Endothelial cell of hepatic sinusoid (primary cell): ENCODE data around the gene PDE6B.

ENCODE experiments used
- in situ Hi-C: cut with HindIII; loops from 2 replicates; pipeline ENCODE4 v1.10.0; 2017; ENCODE audit warnings: low sequenced_read_pairs

Gene PDE6B

DNA sequence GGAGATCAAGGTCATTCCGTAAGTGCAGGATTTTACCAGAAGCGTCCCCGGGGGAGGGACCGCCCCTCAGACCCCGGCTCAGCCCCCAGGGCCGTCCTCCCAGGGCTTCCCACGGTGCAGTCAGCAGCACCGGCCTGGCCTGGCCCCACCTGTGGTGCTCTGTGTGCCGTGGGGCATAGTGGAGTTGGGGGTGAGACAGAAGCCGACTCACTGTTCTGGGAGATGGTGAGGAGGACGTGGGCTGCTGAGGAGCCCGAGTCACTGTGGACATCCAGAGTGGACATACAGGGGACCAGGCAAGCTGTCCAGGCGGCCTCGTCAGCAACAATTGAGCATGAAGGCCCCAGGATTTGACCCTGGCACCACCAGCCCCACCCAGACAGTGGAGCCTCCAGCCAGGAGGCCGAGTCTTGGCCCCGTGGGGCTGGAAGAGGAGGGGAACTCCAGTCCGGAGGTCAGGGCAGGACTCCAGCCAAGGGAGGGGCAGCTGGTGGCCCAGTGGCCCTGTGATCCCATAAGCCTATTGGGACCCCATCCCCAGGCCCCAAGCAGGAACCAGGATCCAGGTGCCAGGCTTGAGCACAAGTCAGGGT is 29.6 kb downstream of the PDE6B start:
- in situ Hi-C loops = no loop called here

DNA sequence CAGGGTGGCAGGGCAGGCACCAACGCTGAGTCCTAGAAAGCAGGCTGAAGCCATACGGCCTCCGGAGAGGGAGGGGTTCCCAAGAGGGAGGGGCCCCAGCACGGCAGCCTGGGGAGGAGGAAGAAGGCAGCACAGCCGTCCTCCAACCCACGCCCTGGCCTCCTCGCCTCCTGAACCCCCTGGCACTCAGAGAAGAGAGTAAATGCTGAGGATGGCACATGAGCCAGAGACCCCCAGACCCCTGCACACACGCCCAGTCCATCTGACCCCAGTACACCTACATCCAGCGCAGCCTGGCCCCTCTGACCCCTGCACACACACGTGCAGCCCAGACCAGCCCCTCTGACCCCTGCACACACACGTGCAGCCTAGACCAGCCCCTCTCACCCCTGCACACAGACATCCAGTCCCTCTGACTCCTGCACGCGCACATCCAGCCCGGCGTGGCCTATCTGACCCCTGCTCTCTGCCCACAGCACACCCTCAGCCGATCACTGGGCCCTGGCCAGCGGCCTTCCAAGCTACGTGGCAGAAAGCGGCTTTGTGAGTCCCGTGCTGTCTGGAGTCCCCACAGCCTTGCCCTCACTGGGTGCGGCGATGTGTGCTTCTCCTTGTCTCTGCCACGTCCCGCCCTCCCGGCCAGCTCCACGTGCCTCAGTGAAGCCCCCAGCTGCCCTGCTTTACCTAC is 30.2 kb downstream of the PDE6B start:
- in situ Hi-C loops = no loop called here

DNA sequence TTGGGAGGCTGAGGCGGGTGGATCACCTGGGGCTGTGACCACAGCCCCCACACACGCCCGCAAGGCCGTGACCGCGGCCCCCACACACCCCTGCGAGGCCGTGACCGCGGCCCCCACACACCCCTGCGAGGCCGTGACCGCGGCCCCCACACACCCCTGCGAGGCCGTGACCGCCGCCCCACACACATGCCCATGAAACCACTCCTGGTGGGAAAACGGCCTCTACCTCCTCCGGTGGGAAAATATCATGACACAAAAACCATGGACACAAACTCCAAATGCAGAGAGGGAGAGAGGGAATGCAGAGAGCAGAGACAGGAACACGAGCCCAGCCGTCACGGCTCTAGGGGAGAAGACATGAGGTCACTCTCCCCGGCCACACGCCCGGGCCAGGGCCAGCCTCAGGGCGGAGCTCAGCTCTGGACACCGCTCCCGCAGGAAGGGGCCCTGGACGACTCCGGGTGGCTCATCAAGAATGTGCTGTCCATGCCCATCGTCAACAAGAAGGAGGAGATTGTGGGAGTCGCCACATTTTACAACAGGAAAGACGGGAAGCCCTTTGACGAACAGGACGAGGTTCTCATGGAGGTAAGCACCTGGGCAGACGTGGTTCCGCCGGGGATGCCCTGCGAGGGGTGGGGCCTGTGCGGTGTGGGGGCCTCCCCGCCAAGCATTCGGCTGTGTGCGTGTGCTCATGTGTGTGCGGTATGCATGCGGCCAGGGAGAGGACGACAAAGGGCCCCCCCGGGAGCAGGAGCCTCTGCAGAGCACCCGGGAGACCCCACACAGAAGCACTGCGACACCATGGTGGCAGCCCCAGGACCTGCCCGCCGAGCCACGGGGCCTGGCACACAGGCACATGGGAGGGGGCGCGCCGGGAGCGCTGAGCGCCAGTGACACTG is 31.3 kb downstream of the PDE6B start:
- in situ Hi-C loops = no loop called here

DNA sequence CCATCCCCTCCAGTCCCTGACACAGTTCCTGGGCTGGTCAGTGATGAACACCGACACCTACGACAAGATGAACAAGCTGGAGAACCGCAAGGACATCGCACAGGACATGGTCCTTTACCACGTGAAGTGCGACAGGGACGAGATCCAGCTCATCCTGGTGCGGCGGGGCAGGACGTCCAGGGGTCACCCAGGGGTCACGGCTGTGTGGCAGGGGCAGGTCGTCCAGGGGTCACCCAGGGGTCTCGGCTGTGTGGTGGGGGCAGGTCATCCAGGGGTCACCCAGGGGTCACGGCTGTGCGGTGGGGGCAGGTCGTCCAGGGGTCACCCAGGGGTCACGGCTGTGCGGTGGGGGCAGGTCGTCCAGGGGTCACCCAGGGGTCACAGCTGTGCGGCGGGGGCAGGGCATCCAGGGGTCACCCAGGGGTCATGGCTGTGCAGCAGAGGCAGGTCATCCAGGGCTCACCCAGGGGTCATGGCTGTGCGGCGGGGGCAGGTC is 32.0 kb downstream of the PDE6B start:
- in situ Hi-C loops = no loop called here

DNA sequence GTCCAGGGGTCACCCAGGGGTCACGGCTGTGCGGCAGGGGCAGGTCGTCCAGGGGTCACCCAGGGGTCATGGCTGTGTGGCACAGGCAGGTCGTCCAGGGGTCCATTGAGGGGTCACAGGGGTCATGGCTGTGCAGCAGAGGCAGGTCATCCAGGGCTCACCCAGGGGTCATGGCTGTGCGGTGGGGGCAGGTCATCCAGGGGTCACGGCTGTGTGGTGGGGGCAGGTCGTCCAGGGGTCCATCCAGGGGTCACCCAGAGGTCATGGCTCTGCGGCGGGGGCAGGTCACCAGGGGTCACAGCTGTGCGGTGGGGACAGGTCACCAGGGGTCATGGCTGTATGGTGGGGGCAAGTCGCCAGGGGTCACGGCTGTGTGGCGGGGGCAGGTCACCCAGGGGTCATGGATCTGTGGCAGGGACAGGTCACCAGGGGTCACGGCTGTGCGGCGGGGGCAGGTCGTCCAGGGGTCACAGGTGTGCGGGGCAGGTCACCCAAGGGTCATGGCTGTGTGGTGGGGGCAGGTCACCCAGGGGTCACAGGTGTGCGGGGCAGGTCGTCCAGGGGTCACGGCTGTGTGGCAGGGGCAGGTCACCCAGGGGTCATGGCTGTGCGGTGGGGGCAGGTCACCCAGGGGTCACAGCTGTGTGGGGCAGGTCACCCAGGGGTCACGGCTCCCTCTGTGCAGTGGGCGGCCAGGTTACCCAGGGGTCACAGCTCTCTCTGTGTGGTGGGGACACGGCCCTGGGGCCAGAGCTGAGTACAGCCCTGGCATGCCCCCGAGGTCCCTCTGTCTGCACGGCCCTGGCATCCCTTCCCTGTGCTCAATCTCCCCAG is 32.7 kb downstream of the PDE6B start:
- in situ Hi-C loops = no loop called here

DNA sequence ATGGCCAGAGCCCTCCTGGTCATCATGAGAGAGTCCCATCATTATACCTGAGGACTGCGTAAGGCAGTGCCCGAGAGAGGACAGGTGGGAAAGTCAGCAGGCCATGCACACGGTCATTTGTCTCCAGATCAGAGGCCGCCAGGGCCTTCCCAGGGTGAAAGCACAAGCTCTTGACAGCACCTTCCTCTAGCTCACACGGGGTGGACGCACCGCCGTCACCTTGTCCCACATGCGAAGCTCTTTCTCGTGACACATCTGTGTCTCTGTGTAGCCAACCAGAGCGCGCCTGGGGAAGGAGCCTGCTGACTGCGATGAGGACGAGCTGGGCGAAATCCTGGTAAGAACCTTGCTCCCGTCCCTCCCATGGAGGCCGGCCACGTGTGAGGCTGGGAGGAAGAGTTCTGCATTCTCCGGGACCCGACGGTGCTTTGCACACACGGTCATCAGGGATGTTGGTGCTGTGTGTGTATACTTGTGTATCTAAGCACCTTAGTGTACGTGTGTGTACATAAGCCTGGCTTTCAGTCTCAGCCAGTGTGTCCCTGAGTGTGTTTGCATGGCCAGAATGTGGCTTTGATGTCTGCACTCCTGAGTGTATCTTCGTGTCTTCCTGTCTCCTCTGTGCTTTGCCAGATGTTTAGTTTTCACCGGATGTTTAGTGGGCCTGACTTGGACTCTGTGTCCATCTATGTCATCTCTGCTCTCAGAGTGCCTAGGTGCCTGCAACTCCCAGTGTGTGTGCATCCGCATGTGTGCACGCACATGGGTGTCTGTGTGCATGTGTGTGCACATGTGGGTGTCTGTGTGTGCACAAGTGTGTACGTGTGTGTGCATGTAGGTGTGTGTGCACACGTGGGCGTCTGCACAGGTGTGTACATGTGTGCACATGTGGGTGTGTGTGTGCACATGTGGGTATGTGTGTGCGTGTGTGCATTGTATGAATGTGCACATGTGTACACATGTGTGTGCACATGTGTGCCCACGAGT is 33.6 kb downstream of the PDE6B start:
- in situ Hi-C loops = no loop called here

DNA sequence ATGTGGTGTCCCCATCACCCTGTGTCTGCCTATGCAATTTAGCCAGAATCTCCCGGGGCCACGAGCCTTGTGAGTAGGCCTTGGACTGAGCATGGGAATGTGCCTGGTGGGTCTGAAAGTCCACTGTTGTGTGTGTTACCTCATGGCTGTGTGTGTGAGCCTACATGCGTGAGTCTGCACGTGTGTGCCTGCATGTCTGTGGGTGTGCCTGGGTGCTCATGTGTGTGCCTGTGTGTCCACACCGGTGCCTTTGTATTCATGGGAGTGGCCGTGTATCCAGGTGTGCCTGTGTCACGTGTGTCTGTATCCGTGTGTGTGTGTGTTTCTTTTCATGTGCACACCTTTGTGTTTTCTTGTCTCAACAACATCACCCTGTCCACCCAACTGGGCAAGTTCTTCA is 34.5 kb downstream of the PDE6B start:
- in situ Hi-C loops = no loop called here

DNA sequence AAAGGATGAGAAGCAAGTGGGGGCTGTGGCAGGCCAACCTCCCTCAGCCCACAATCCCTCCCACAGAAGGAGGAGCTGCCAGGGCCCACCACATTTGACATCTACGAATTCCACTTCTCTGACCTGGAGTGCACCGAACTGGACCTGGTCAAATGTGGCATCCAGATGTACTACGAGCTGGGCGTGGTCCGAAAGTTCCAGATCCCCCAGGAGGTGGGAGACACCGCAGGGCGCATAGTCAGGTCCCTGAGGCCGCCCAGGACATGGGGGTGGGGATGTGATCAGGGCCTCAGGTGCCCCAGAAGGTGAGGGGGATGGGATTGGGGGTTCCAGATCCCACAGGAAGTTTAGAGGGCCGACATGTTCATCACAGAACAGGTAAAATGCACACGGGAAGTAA is 35.0 kb downstream of the PDE6B start:
- in situ Hi-C loops = no loop called here

DNA sequence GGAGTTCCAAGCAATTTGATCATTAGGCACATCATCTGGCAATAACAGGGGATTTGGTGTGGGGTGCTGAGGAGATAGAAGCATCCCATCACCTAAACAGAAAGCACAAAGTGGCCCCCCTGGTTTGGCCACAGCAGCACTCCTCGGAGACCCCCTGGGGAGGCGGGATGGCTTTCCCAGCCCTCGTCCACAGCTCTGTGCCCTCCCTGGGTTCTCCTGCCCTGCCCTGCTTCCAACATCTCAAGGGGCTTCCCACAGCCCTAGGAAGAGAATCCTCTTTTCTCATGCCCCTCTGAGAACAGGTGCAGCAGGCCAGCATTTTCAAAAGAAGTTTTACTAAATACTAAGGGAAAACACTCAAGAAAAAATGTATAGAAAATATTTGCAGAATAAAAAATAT is 35.9 kb downstream of the PDE6B start:
- in situ Hi-C loops = no loop called here

DNA sequence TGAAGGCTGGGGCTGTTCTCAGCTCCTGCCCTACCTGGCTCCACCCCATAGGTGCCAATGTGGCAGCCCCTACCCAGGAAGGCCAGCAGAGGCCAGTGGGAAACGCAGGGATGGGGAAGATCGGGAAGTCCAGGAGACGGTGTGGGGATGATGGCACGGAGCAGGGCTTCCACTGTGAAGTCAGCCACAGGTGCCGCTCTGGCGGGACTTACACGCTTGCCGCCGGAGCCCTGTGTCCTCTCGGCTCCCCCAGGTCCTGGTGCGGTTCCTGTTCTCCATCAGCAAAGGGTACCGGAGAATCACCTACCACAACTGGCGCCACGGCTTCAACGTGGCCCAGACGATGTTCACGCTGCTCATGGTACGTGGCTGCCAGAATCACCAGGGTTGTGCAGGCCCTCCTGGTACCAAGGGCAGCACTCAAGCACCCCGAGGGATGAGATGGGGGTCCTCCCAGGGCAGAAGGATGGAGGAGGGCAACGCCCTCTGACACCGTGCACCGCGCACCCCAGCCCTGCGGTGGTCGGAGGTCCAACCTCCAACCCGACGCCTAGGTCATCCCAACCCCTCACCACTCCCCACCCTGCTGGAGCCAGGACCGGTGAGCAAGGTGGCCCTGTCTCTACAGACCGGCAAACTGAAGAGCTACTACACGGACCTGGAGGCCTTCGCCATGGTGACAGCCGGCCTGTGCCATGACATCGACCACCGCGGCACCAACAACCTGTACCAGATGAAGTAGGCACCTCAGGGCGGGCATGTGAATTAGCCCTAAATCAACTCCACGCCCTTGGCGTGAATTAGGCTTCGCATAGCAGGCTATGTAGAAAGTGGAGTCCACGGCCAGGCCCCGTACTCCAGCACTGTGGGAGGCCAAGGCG is 36.7 kb downstream of the PDE6B start:
- in situ Hi-C loops = no loop called here

DNA sequence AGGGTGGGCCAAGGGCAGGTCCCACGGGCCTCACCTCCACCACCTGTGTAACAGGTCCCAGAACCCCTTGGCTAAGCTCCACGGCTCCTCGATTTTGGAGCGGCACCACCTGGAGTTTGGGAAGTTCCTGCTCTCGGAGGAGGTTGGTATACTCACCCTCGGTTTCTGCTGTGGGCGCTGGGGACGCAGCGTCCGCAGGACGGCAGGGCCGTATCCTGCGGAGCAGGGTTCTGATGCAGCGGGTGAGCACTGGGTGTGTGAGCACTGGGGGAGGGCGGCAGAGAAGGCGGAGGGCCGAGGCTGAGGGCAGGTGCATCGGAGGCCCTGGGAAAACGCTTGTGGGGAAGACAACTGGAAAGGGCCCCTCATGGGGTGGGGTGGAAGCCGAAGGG is 37.7 kb downstream of the PDE6B start:
- in situ Hi-C loops = no loop called here

DNA sequence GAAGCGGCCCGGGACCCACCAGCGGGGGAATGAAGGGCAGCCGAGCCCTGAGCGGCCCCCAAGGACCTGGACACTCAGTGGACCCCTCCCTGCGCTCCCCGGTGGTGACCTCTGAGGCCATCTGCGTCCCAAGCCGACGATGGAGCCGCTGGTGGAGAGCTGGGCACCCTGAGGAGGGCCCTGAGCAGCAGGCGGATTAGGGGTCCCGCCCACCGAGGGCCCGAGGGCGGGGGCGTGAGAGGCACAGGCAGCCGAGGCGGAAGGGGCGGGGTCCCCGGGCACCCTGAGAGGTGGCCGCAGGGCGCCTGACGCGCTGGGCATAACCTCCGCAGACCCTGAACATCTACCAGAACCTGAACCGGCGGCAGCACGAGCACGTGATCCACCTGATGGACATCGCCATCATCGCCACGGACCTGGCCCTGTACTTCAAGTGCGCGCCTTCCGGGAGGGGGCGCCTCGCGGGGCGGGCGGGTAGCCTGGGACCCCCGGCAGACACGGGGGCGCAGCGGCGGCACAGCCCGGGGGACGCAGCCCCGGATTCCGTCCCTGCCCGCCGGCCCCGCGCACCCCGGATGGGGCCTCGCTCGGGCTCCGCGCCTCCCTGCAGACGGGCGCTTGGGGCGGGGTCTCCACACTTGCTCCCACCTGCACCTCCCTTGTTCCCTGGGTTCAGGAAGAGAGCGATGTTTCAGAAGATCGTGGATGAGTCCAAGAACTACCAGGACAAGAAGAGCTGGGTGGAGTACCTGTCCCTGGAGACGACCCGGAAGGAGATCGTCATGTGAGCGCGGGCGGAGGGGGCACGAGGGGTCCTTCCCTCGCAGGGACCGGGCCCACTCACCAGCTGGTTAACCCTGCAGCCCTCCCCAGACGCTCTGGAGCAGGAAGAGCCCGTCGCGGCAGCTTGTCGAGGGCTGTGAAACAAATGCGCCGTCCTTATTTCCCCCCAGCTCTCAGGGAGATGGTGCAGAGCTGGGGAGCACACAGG is 38.4 kb downstream of the PDE6B start:
- in situ Hi-C loops = no loop called here

DNA sequence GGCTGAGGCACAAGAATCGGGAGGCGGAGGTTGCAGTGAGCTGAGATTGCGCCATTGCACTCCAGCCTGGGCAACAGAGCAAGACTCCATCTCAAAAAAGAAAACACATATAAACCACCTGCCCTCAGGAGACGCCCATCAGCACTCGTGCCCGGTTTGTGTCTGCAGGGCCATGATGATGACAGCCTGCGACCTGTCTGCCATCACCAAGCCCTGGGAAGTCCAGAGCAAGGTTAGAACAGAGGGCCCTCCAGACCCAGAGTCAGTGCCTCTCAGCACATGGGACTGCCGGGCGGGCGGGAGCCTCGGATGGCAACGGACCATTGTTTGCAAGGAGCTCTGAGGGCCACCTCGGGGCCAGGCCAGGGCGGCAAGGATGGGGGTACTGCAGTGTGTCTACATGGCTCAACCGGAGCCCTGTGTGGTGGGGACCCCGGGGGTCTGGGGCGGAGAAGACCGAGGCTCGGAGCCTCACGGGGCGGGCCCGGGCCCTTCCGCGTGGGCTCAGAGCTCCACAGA is 39.4 kb downstream of the PDE6B start:
- in situ Hi-C loops = no loop called here

DNA sequence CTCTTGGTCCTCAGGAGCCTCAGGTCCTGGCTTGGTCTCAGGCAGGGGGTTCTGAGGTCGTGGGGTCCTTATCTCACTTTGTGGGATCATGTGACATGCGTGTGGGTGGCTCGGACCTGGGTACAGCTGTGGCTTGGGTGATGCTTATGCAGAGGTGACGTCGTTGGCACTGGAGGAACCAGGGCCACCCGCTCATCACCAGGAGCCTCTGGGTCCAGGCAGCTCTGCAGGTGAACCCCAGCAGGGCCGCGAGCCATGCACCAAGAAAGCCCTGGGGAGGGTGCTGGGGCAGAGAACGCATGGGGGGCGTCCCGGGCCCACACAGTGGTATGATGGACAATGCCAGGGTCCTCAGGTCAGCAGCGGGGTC is 40.0 kb downstream of the PDE6B start:
- in situ Hi-C loops = no loop called here

DNA sequence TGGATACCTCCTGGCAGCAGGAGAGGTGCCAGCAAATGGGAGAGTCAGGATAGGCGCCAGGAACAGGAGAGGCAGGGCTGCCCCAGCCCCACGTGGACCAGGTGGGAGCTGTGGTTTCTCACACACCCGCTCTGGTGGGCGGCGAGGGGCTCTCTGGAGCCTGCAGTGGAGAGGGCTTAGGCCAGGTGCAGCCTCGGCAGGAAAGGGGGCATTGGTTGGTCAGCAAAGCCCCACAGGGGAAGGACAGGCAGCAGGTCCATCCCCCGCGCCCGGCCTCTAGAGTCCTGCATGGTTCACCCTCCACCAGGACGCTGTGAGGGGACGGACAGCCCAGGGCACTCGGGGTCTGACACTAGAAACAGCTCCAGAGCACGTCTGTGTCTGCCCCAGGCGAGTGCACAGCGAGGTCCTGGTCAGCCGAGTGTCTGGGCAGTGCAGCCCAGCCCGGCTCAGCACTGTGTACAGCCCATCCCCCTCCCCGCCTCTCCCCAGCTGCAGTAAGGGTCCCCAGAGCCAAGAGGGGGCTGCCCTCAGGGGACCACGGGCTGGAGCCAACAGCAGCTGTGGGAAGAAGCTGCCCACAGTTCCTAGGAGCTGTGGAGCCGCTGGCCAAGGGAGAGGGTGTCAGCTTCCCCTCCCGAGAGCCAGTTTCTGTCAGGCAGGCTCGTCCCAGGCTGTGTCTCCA is 40.5 kb downstream of the PDE6B start:
- in situ Hi-C loops = no loop called here

DNA sequence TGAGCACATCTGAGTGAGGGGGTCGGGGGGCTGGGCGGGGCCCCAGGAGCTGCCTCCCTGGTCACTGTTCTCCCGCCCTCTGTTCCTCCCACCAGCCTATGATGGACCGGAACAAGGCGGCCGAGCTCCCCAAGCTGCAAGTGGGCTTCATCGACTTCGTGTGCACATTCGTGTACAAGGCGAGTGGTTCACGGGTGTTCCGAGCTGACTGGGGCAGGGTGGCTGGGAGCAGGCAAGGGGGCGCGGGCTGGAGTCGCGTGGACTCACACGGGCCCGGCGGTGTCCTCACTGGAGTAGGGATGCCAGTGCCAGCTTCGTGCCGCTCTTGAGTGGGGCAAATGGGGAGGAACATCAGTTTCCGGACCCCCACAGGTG is 41.0 kb downstream of the PDE6B start:
- in situ Hi-C loops = no loop called here
